Motor neuron (in vitro differentiated cells): ENCODE results near the gene GARIN5B. TPM values are rescaled to one million over a fixed set of nuclear protein-coding genes. Genes with fewer than 3 reads are reported as not detected.
A peak's percentile ranks its signal among the peaks of the same experiment; 100 is the strongest.

Experiments
- ATAC-seq, 8 experiments: fragments of 200-7000 bp; cut with Tn5 transposase; replicated peaks in 6 of 8; 2 replicates each; pipeline ENCODE4 v1.8.0; 2021; ENCODE audit warnings: mild to moderate bottlenecking in 8 of 8, moderate library complexity in 8 of 8
- H3K27ac ChIP-seq, 2 donors: fragments of 250-450 bp; sonication (Bioruptor Pico); 2 replicates each; pipeline ENCODE4 v1.9.0; 2021; ENCODE audit warnings: antibody characterized with exemption in 2 of 2, mild to moderate bottlenecking in 2 of 2, moderate library complexity in 1 of 2
- H3K4me1 ChIP-seq, 2 donors: fragments of 250-450 bp; sonication (Bioruptor Pico); replicated peaks in 1 of 2; 2 replicates each; pipeline ENCODE4 v1.6.1; 2021; ENCODE audit warnings: antibody characterized with exemption in 2 of 2, mild to moderate bottlenecking in 2 of 2, moderate library complexity in 1 of 2
- H3K4me3 ChIP-seq, 5 donors: fragments of 250-450 bp; sonication (Bioruptor Pico); 2 replicates each; pipeline ENCODE4 v1.9.0; 2021; ENCODE audit warnings: antibody characterized with exemption in 5 of 5, mild to moderate bottlenecking in 5 of 5, moderate library complexity in 4 of 5
- WGBS, 10 experiments: fragments of 450-650 bp; shearing (Covaris generic); methylation state at CpG; one replicate each; pipeline ENCODE4 v1.0.0; 2022; 5-methylcytosine and 5-hydroxymethylcytosine counted together
- in situ Hi-C, 9 experiments: fragments of 400-800 bp; cut with MboI; loops; one replicate each; pipeline ENCODE4 v1.15.0; 2021; ENCODE audit warnings: low sequenced_read_pairs in 9 of 9, low pct_unique_long_range_greater_than_20kb in 2 of 9; ENCODE audit not compliant: unreplicated experiment in 9 of 9
- total RNA-seq, 8 experiments: library from RNA; unstranded; fragments of 300-600 nt; gene quantifications; 2 replicates each; pipeline versions ENCODE4 v1.2.3 to v1.2.4, GENCODE V29; 2022

The GARIN5B gene
- total RNA-seq, 8 experiments from 2014 or later: 0.05 to 0.71 (median 0.14) TPM; not detected in 2

DNA sequence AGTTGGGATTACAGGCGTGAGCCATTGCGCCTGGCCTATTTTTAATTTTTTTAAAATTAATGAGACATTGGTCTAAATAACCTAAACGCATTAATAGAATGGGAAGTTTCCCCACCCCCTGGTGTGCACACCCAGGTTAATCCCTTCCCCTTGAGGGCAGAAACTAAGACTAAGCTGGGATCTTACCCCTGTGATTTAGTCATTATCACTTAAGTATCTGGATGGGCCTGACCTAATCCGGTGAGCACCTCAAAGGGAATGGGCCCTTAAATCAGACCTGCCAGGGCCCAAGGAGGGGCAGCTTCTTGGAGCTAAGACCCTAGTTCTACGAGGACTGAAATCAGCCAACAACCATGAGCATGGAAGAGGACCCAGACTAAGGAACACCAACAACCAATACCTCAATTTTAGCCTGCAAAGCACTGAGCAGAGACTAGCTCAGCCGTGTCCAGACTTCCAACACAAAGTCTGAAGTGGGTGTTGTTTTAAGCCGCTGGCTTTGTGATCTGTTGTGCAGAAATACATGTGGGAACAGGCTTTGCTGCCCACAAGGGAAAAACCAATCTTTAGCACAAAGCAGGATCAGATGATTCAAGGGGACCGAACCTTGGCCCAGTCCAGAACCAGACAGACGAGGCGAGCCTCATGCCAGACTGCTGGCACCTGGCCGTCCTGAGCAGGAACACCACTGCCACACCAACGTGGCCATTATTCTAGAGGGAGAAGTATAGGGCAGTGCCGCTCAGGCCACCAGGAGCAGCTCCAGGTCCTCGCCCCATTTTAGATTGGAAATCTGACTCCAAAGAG, 37.4 kb upstream of the GARIN5B start:
- Histone ChIP-seq H3K4me1 (no peaks in the 10 kb centered on the region), H3K4me3 (no peak overlapping the region), H3K27ac (no peak overlapping the region)
- WGBS, 10 experiments: 53 to 100% (median 84%) methylated on average over 1 to 8 of the region's 14 CpGs; no CpG with 5 or more reads in 1 of the 10 experiments
- in situ Hi-C loops: loop anchor here in 5 of 9 experiments (25.0 kb wide), 1 partner anchor 263 kb away; the partner anchor contains the start of gene TNNT1 (in 5 of the 5)
- peak in 5 of 8 experiments; percentile 3 to 17 (median 15) for ATAC-seq

DNA sequence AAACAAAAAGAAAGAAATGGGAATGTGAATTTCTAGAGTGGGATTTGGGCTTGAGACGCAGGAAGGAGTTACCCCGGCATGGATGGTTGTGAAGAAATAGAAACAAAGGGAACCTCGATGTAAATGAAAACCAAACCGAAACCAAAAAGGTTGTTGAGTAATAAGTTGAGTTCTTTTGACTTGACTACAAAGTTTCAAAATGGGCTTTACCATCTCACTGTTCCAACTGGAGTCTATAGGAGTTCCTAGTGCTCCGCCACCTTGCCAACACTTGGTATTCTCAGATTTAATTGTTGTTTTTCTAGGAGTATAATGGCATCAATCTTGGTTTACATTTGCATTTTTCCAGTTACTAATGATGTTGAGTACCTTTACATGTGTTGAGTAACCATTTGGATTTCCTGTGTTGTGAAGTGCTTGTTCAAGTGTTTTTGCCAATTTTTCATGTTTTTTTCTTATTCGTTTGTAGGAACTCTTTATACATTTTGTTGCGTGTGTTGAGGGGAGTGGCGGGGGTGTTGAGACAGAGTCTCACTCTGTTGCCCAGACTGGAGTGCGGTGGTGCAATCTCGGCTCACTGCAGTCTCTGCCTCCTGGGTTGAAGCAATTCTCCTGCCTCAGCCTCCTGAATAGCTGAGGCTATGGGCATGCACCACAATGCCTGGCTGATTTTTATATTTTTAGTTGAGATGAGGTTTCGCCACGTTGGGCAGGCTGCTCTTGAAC, 35.3 kb upstream of the GARIN5B start:
- Histone ChIP-seq H3K4me3 (no peak overlapping the region), H3K27ac (no peak overlapping the region), H3K4me1 (peaks cover 3% of the 10 kb centered on the region in 2 donors)
- 80 to 100% (median 93%) methylated on average over 2 to 12 of the region's 12 CpGs for WGBS, 10 experiments
- in situ Hi-C loops: no loop called here
- ATAC-seq: no peak

DNA sequence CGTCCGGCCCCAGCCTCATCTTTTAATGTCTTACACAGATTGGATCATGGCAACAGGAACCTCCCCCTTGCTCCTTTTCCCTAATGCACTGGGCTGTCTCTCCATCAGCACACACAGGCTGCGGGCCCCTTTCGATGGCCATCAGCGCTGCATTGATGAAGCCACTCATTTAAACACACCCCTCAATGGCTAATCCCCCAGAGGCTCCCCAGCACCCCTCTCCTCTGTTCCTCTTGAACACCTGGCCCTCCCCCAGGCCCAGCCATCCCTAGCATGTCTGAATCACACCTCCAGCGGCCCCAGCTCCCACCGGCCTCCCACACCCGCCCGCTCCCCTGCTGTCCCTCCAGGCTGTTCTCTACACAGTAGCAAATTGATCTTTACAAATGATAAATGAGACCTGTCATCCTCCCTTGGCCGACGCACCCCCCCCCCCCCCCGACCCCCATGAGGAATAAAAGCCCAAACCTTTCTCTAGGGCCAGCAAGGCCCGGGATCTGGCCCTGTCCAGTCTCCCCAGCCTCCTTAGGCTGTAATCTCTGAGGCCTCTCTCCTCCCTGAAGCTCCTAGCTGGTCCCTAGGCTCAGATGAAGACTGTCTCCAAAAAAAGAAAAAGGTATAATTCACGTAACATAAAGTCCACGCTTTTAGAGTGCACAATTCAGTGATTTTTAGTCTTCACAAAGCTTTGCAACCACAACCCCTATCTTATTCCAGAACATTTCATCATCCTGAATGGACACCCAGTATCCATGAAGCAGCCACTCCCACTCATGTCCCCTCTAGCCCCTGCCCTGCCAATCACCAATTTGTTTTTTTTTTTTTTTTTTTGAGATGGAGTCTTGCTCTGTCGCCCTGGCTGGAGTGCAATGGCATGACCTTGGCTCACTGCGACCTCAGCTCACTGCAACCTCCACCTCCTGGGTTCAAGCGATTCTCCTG, 30.0 kb upstream of the GARIN5B start:
- peak overlapping the region in 1 of 5 donors; percentile 1 for H3K4me3 ChIP-seq
- H3K4me1 ChIP-seq: peaks cover 22 to 35% of the 10 kb centered on the region in 2 donors
- H3K27ac ChIP-seq: peak overlapping the region; percentile 58 to 80
- in situ Hi-C loops: no loop called here
- peak in 5 of 8 experiments; percentile 62 to 88 (median 87) for ATAC-seq
- 80 to 100% (median 95%) methylated on average over 1 to 4 of the region's 18 CpGs; no CpG with 5 or more reads in 2 of the 10 experiments for WGBS, 10 experiments

DNA sequence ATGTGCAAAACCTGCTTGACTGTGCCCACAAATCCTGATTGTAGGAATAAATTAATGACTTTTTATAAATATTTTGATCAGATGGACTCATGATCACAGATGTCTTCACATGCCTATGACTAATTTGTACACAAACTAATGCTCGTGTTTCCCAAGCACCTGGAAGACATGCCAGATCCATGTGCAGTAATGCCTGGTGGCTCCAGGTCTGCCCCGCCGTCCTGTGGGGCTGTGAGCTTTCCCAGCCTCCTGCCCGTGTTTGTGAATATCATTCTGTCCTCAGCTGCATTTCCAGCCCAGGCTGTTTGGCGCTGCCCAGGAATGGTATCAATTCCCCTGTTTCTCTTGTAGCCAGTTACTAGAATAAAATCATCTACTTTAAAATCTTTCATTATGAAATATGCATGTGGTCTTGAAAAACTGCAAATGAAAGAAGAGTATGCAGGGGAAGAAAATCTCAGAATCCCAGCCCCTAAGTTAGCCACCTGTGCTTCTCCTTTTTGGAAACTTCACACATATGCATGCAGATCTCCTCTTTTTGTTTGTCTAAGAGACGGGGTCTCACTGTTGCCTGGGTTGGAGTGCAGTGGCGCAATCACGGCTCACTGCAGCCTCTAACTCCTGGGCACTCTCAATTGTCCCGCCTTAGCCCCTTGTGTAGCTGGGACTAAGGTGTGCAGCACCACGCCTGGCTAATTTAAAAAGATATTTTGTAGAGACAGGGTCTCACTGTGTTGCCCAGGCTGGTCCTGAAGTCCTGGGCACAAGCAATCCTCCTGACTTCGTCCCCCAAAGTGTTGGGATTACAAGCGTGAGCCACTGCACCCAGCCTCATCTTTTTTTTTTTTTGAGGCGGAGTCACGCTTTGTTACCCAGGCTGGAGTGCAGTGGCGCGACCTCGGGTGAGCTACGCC, 28.9 kb upstream of the GARIN5B start:
- in situ Hi-C loops: no loop called here
- 42 to 100% (median 63%) methylated on average over 1 to 9 of the region's 18 CpGs; no CpG with 5 or more reads in 2 of the 10 experiments for WGBS, 10 experiments
- Histone ChIP-seq H3K4me3 (peak overlapping the region in 1 of 5 donors; percentile 1), H3K4me1 (peaks cover 33 to 46% of the 10 kb centered on the region in 2 donors), H3K27ac (peak overlapping the region; percentile 58 to 80)
- ATAC-seq: peak in 7 of 8 experiments; percentile 2 to 43 (median 9)

DNA sequence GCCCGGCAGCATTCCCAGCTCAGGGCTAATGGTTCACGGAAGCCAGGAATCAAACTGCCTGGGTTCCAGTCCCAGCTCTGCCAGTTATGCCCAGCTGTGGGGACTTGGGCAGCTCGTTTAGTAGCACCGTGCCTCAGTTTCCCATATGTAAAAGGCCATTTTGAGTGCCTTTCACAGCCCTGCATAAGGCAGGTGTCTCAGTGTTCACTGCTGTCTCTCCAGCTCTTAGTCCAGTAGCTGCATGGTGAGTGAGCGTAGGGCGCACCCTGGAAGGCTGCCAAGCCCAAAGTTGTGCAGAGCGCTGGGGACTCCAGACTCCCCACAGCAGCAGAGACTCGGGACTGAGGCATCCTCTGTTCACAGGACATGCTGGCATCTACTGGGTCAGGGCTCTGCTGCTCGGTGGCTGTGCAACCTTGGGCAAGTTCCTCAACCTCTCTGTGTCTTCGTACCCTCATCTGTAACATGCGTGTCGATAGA, 28.2 kb upstream of the GARIN5B start:
- ATAC-seq: peak in 3 of 8 experiments; percentile 2 to 5 (median 3)
- Histone ChIP-seq H3K4me3 (no peak overlapping the region), H3K4me1 (peaks cover 36 to 53% of the 10 kb centered on the region in 2 donors), H3K27ac (no peak overlapping the region)
- in situ Hi-C loops: no loop called here
- 40 to 100% (median 82%) methylated on average over 1 to 5 of the region's 12 CpGs; no CpG with 5 or more reads in 4 of the 10 experiments for WGBS, 10 experiments

DNA sequence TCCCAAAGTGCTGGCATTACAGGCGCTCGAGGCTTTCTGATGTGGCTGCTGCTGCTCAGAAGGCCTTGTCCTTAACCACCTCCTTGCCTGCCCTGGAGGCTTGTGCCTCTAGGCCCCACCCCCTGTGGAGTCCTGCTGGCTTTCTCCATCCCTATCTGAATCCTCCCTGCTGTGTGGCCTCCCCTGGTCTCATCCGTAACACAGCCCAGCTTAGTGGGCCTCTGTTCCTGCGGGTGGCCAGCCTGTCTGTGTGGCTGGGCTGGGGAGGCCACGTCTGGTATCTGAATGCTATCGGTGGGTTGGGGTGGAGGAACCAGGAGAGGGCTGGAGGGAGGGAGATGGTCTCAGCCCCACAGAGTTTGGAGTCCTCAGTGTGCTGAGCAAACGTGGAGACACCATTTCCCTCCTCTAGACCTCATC, 27.4 kb upstream of the GARIN5B start:
- Histone ChIP-seq H3K27ac (no peak overlapping the region), H3K4me3 (no peak overlapping the region), H3K4me1 (peaks cover 36 to 53% of the 10 kb centered on the region in 2 donors)
- ATAC-seq: no peak
- 60 to 100% (median 69%) methylated on average over 1 to 2 of the region's 7 CpGs; no CpG with 5 or more reads in 7 of the 10 experiments for WGBS, 10 experiments
- in situ Hi-C loops: no loop called here

DNA sequence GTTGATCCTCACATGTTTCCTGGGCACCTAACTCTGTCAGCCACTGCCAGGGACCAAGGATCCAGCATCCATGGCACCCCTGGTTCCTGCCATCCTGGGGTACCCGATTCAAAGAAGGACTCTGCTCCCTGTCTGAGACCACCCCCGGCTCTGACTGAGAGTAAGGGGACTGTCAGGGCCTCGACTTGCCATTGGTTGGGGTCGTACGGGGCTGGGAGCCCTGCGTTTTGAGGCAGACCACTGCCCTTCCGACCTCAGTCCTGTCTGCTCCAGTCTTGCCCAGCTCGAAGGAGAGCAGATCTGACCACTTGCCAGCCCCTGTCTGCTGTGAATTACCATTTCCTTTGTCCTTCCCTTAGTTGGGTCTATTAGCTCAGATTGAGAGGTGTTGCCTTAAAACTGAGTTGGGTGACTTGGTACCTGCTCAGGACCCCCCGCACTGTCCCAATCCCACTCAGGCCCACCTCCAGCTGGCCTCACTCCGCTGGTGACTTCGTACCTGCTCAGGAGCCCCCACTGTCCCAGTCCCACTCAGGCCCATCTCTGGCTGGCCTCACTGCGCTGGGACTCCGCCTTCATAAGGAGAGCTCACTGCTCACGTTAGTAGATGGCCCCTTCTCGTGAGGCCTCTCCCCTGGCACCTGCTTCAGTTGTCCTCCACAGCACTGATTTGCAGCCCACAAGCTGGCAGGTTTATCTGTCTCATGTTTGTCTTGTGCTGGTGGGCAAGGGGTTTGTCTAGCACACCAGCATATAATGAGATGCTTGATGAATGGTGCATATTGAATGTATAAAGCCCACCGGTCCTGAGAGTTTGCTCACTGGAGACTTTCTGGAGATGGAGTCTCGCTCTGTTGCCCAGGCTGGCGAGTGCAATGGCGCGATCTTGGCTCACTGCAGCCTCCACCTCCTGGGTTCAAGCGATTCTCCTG, 26.6 kb upstream of the GARIN5B start:
- no peak overlapping the region for H3K27ac ChIP-seq
- in situ Hi-C loops: no loop called here
- no peak for ATAC-seq
- H3K4me3 ChIP-seq: no peak overlapping the region
- WGBS, 10 experiments: 40 to 100% (median 82%) methylated on average over 1 to 8 of the region's 21 CpGs; no CpG with 5 or more reads in 2 of the 10 experiments
- H3K4me1 ChIP-seq: peaks cover 41 to 58% of the 10 kb centered on the region in 2 donors

DNA sequence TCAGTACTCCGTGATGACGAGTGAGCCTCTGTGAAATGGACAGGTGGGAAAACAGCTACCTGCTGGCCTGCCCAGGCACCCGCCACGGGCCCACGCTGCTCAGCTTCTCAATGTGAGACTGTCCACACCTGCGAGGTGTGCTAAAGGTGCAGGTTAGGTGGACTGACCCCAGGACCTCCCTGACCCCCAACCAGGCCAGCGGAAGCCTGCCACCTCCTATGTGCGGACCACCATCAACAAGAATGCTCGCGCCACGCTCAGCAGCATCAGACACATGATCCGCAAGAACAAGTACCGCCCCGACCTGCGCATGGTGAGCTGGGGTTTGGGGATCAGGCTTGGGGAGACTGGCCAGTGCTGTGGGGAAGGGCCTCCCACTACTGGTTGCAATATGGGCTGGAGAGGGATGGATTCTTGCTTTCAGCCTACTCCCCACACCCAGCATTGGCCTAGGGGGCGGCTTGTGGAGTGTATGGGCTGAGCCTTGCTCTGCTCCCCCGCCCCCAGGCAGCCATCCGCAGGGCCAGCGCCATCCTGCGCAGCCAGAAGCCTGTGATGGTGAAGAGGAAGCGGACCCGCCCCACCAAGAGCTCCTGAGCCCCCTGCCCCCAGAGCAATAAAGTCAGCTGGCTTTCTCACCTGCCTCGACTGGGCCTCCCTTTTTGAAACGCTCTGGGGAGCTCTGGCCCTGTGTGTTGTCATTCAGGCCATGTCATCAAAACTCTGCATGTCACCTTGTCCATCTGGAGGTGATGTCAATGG, 24.9 kb upstream of the GARIN5B start:
- ATAC-seq: no peak
- in situ Hi-C loops: no loop called here
- H3K4me1 ChIP-seq: peaks cover 45 to 64% of the 10 kb centered on the region in 2 donors
- WGBS, 10 experiments: 75 to 100% (median 93%) methylated on average over 2 to 15 of the region's 24 CpGs; no CpG with 5 or more reads in 6 of the 10 experiments
- no peak overlapping the region for H3K27ac ChIP-seq
- no peak overlapping the region for H3K4me3 ChIP-seq

DNA sequence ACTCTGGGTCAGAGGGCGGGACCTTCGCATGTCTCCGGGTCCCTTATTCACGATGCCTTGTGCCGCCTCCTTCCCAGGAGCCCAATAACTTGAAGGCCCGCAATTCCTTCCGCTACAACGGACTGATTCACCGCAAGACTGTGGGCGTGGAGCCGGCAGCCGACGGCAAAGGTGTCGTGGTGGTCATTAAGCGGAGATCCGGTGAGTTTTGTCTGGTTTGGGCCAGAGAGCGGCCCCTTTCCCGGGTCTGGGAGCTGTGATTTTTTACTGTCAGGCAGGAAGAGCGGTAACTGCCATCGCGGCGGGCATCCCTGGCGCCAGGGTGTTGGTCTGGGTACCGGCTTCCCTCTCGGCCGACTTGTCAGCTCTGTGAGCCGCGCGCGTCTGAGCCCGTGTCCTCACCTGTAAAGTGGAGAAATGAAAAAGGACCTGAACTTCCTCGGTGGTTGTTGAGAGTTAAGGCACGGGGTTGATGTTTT, 23.5 kb upstream of the GARIN5B start:
- H3K4me3 ChIP-seq: peak overlapping the region; percentile 68 to 89 (median 76)
- WGBS, 10 experiments: 0% methylated on average over 1 to 6 of the region's 33 CpGs; no CpG with 5 or more reads in 6 of the 10 experiments
- peaks cover 31 to 50% of the 10 kb centered on the region in 2 donors for H3K4me1 ChIP-seq
- in situ Hi-C loops: no loop called here
- peak overlapping the region in 1 of 2 donors; percentile 82 for H3K27ac ChIP-seq
- no peak for ATAC-seq
